Measurements from ENCODE around the gene NEDD8. TPM values are rescaled to one million over a fixed set of nuclear protein-coding genes. Genes with fewer than 3 reads are reported as not detected.

The NEDD8 gene
- total RNA-seq, 1 experiment from 2014 or later, result 192 TPM

DNA sequence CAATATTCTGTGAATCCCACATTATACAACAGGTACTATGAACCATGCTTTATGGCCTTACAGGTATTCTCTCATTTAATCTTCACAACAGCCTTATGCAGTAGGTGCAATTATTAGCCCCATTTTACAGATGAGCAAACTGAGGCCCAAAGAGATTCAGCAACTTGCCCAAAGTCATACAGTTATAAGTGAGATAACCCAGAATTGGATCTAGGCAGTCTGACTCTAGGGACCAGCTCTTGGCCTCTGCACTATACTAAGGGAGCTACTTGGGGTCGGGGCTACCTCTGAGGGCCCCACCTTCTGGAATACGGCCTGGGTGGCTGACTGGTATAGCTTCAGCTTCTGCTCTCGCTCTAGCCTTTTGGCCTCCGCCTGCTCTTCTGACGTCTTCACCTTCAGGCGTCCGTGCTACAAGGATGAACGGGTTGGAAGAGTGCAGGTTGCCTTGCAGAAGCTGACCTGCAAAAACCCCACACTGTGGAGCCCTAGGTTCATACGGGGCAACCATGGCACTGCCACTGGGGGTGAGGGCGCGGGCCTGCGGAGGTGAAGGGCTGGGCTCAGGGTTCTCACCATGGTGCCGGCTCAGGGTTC lies 38.5 kb upstream of the NEDD8 start:
- Mint-ChIP-seq H3K27ac (ENCODE audit: unreplicated experiment) (peak overlapping the region; percentile 65), H3K4me1 (ENCODE audit: low read depth, unreplicated experiment) (peaks cover 32% of the 10 kb centered on the region), H3K9me3 (ENCODE audit: low read depth, unreplicated experiment) (no peaks in the 10 kb centered on the region), H3K27me3 (ENCODE audit: unreplicated experiment) (no peaks in the 10 kb centered on the region), H3K4me3 (ENCODE audit: low read depth, unreplicated experiment) (peak overlapping the region; percentile 67), H3K36me3 (ENCODE audit: insufficient read depth, unreplicated experiment) (peaks cover 32% of the 10 kb centered on the region)
- DNase-seq, result no peak
- CTCF ChIA-PET, result interaction anchor here (1.0 to 1.7 kb wide), 7 partner anchors 9 to 55 kb away, joined by 3 to 9 read pairs (median 5); partner anchors contain the start of genes CIDEB, DHRS1, MDP1 and NOP9
- intact Hi-C loops (cut with micrococcal nuclease; ENCODE audit: unreplicated experiment), result loop anchor here (2.0 kb wide), 1 partner anchor 28 kb away; the partner anchor contains the start of gene TINF2
- TF ChIP-seq CTCF (IDR thresholded peaks at IDR 0.05; ENCODE audit: unreplicated experiment), result no peak
- BruUV-seq (replicated peaks), result no TSS peak

GRCh38 chr14:24269910-24270536 lies 37.9 kb upstream of the NEDD8 start:
- CTCF ChIA-PET, result interaction anchor here (1.7 kb wide), 1 partner anchor 28 kb away, joined by 9 read pairs; the partner anchor contains the start of gene TINF2
- no TSS peak for BruUV-seq (replicated peaks)
- no peaks in the 10 kb centered on the region for H3K9me3 Mint-ChIP-seq (ENCODE audit: low read depth, unreplicated experiment)
- no peak for DNase-seq
- intact Hi-C loops (cut with micrococcal nuclease; ENCODE audit: unreplicated experiment), result loop anchor here (2.0 kb wide), 1 partner anchor 27 kb away; the partner anchor contains the start of gene TINF2
- H3K4me1 Mint-ChIP-seq (ENCODE audit: low read depth, unreplicated experiment), result peaks cover 32% of the 10 kb centered on the region
- no peak overlapping the region for H3K27ac Mint-ChIP-seq (ENCODE audit: unreplicated experiment)
- H3K27me3 Mint-ChIP-seq (ENCODE audit: unreplicated experiment), result no peaks in the 10 kb centered on the region
- H3K4me3 Mint-ChIP-seq (ENCODE audit: low read depth, unreplicated experiment), result no peak overlapping the region
- no peak for TF ChIP-seq CTCF (IDR thresholded peaks at IDR 0.05; ENCODE audit: unreplicated experiment)
- peaks cover 27% of the 10 kb centered on the region for H3K36me3 Mint-ChIP-seq (ENCODE audit: insufficient read depth, unreplicated experiment)

DNA sequence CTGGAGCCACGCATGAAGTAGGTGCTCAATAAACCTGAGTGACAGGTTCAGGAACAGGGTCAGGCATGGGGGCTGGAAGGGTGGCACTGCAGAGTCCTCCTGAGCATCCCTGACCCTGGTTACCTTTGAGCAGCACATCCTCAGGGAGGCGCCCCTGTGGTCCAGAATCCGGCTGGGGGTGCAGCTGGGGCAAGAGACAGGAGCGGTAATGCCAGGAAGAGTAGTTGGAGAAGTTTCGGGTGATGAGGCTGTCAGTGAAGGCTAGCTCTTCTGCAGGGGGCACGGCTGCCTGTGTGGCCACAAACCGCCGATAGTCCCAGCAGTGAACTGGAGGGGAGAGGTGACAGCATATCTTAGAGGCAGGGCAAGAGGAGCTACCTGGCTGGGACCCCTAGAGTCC lies 37.2 kb upstream of the NEDD8 start:
- no peak overlapping the region for H3K4me3 Mint-ChIP-seq (ENCODE audit: low read depth, unreplicated experiment)
- H3K9me3 Mint-ChIP-seq (ENCODE audit: low read depth, unreplicated experiment), result no peaks in the 10 kb centered on the region
- no peak for DNase-seq
- intact Hi-C loops (cut with micrococcal nuclease; ENCODE audit: unreplicated experiment), result no loop called here
- peaks cover 30% of the 10 kb centered on the region for H3K4me1 Mint-ChIP-seq (ENCODE audit: low read depth, unreplicated experiment)
- no TSS peak for BruUV-seq (replicated peaks)
- H3K27ac Mint-ChIP-seq (ENCODE audit: unreplicated experiment), result no peak overlapping the region
- no peak for TF ChIP-seq CTCF (IDR thresholded peaks at IDR 0.05; ENCODE audit: unreplicated experiment)
- peaks cover 27% of the 10 kb centered on the region for H3K36me3 Mint-ChIP-seq (ENCODE audit: insufficient read depth, unreplicated experiment)
- CTCF ChIA-PET, result no interaction called here
- H3K27me3 Mint-ChIP-seq (ENCODE audit: unreplicated experiment), result no peaks in the 10 kb centered on the region

DNA sequence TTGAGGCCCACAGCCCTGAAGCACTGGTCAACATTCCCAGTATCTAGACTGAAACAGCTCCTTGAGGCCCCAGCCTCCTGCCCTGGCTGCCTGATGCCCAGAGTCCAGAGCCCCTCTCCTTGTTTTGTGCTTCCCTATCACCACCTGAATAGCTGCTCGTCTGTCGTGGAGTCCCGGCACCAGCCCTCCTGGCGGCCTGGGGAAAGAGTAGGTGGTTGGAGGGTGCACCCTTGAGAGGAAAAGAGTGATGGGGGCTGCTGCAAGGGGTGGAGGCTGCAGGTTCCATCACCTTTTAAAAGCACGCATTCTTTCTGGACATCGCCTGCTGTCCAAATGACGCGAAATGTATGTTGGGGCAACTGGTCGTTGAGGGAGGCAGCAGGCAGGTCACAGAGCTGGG lies 36.1 kb upstream of the NEDD8 start:
- Mint-ChIP-seq H3K4me3 (ENCODE audit: low read depth, unreplicated experiment) (no peak overlapping the region), H3K27ac (ENCODE audit: unreplicated experiment) (no peak overlapping the region), H3K27me3 (ENCODE audit: unreplicated experiment) (no peaks in the 10 kb centered on the region), H3K36me3 (ENCODE audit: insufficient read depth, unreplicated experiment) (peaks cover 27% of the 10 kb centered on the region), H3K9me3 (ENCODE audit: low read depth, unreplicated experiment) (no peaks in the 10 kb centered on the region), H3K4me1 (ENCODE audit: low read depth, unreplicated experiment) (peaks cover 18% of the 10 kb centered on the region)
- no TSS peak for BruUV-seq (replicated peaks)
- CTCF ChIA-PET, result no interaction called here
- intact Hi-C loops (cut with micrococcal nuclease; ENCODE audit: unreplicated experiment), result no loop called here
- no peak for DNase-seq
- no peak for TF ChIP-seq CTCF (IDR thresholded peaks at IDR 0.05; ENCODE audit: unreplicated experiment)

All from Calu3 (cell line).